ENCODE measurements around the gene KLHDC10.
"Not testable (repeated sequence)": the region's sequence is repeated elsewhere in the genome, so short reads cannot be mapped to it uniquely, and the experiment has no call there.

KLHDC10 gene

DNA sequence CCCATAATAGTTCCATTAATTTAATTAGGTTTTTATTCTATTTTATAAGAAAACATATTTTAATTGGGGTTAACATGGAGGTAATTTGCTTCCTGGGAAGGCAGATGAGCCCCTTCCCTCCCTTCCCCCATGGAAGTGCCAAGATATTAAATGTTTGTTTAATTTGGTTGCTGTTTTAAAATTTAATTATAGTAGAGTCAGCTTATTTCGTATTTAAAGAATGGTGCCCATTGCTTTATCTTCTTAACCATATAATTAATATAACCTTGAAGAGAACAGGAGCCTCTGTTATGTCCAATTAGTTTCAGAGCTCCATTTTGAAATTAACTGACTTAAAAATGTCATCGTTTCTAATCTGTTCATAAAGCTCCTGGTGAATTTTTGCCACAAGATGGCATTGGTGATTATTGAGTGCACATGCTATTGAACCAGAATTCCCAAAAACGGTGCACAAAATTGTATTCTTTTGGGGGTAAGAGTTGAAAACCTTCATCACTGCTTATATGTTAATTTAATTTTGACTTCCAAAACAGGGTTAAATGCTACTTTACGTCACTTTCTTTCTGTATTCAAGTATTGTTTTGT, 26.0 kb downstream of the KLHDC10 start:
- Histone ChIP-seq H3K27me3 (ENCODE audit: control insufficient read depth, insufficient read depth, low read length) (no peaks in the 10 kb centered on the region), H3K36me3 (ENCODE audit: control insufficient read depth, insufficient read depth, low read length) (no peaks in the 10 kb centered on the region), H3K27ac (ENCODE audit: low read length) (no peak overlapping the region), H3K4me3 (ENCODE audit: low read length) (no peak overlapping the region), H3K4me1 (ENCODE audit: control insufficient read depth, insufficient read depth, low read length) (no peaks in the 10 kb centered on the region), H3K9me3 (ENCODE audit: control insufficient read depth, insufficient read depth, low read length) (no peaks in the 10 kb centered on the region)
- no peak for DNase-seq (ENCODE audit: low read depth, low spot score)
- no CpG with 5 or more reads among the region's 4 CpGs for WGBS (ENCODE audit: insufficient coverage, insufficient read length)

DNA sequence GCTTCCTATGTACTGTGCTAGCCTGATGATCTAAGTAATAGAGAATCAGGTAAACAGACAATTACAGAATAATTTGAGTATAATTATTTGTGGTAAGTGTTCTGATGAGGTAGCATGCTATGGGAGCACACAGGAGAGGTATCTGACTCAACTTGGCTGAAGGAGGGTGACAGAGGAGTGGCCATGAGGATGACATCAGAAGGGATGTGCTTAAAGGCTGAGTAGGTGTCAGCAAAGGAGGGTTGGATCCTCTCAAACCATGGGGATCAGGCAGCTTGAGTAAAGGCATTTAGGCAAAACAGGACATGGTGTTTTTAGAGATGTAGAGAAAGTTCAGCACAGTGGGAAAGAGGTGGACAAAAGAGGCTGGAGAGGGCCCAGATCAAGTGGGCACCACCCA, 29.0 kb downstream of the KLHDC10 start:
- Histone ChIP-seq H3K4me3 (ENCODE audit: low read length) (no peak overlapping the region), H3K36me3 (ENCODE audit: control insufficient read depth, insufficient read depth, low read length) (no peaks in the 10 kb centered on the region), H3K27ac (ENCODE audit: low read length) (no peak overlapping the region), H3K4me1 (ENCODE audit: control insufficient read depth, insufficient read depth, low read length) (no peaks in the 10 kb centered on the region), H3K9me3 (ENCODE audit: control insufficient read depth, insufficient read depth, low read length) (no peaks in the 10 kb centered on the region), H3K27me3 (ENCODE audit: control insufficient read depth, insufficient read depth, low read length) (no peaks in the 10 kb centered on the region)
- no peak for DNase-seq (ENCODE audit: low read depth, low spot score)

DNA sequence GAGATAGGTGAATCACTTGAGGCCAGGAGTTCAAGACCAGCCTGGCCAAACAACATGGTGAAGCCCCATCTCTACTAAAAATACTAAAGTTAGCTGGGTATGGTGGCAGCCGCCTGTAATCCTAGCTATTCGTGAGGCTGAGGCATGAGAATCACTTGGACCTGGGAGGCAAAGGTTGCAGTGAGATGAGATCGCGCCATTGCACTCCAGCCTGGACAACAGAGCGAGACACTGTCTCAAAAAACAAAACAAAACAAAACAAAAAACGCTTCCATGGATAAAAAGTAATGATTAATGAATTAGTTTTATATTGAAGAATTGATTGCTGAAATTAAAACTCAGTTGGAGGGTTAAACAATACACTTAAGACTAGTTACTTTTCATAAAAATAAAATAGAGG, 32.3 kb downstream of the KLHDC10 start:
- Histone ChIP-seq H3K4me1 (ENCODE audit: control insufficient read depth, insufficient read depth, low read length) (no peaks in the 10 kb centered on the region), H3K36me3 (ENCODE audit: control insufficient read depth, insufficient read depth, low read length) (no peaks in the 10 kb centered on the region), H3K27me3 (ENCODE audit: control insufficient read depth, insufficient read depth, low read length) (no peaks in the 10 kb centered on the region), H3K9me3 (ENCODE audit: control insufficient read depth, insufficient read depth, low read length) (no peaks in the 10 kb centered on the region), H3K4me3 (ENCODE audit: low read length) (no peak overlapping the region), H3K27ac (ENCODE audit: low read length) (no peak overlapping the region)
- DNase-seq (ENCODE audit: low read depth, low spot score), result no peak
- WGBS (ENCODE audit: insufficient coverage, insufficient read length), result no CpG with 5 or more reads among the region's 6 CpGs

DNA sequence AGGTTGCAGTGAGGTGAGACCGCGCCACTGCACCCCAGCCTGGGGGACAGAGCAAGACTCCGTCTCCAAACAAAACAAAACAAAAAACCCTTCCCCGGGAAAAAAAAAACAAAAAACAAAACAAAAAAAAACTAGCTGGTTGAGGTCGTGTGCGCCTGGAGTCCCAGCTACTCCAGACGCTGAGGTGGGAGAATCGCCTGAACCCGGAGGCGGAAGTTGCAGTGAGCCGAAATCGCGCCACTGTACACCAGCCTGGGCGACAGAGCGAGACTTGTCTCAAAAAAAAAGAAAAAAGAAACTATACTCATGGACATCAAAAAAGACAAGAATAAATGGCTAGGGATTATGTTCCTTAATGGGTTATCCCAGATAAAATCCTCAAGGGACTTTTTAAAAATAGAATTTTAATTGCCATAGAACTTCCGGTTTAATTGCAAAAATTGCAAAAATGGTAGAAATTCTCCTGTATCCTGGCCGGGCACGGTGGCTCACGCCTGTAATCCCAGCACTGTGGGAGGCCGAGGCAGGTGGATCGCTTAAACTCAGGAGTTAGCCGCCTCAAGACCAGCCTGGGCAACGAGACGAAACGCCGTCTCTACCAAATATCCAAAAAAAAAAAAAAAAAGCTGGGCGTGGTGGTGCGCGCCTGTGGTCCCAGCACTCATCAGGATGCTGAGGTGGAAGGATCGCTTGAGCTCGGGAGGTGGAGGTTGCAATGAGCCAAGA, 37.8 kb downstream of the KLHDC10 start:
- no peaks in the 10 kb centered on the region for H3K4me1 ChIP-seq (ENCODE audit: control insufficient read depth, insufficient read depth, low read length)
- no peak for DNase-seq (ENCODE audit: low read depth, low spot score)
- H3K36me3 ChIP-seq (ENCODE audit: control insufficient read depth, insufficient read depth, low read length), result no peaks in the 10 kb centered on the region
- H3K4me3 ChIP-seq (ENCODE audit: low read length), result no peak overlapping the region
- no peaks in the 10 kb centered on the region for H3K9me3 ChIP-seq (ENCODE audit: control insufficient read depth, insufficient read depth, low read length)
- no CpG with 5 or more reads among the region's 31 CpGs for WGBS (ENCODE audit: insufficient coverage, insufficient read length)
- no peaks in the 10 kb centered on the region for H3K27me3 ChIP-seq (ENCODE audit: control insufficient read depth, insufficient read depth, low read length)
- no peak overlapping the region for H3K27ac ChIP-seq (ENCODE audit: low read length)

DNA sequence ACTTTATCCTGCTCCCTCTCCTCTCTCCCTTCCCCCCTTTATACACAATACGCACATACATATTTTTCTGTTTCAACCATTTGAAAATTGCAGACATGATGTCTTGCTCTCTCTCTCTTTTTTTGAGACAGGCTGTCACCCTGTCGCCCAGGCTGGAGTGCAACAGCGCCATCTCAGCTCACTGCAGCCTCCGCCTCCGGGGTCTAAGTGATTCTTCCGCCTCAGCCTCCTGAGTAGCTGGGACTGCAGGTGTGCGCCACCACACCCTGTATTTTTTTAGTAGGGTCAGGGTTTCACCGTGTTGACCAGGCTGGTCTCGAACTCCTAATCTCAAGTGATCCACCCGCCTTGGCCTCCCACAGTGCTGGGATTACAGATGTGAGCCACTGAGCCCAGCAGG, 38.5 kb downstream of the KLHDC10 start:
- WGBS (ENCODE audit: insufficient coverage, insufficient read length), result 100% methylated on average over 1 of the region's 10 CpGs
- Histone ChIP-seq H3K27ac (ENCODE audit: low read length) (no peak overlapping the region), H3K4me1 (ENCODE audit: control insufficient read depth, insufficient read depth, low read length) (no peaks in the 10 kb centered on the region), H3K36me3 (ENCODE audit: control insufficient read depth, insufficient read depth, low read length) (no peaks in the 10 kb centered on the region), H3K4me3 (ENCODE audit: low read length) (no peak overlapping the region), H3K27me3 (ENCODE audit: control insufficient read depth, insufficient read depth, low read length) (no peaks in the 10 kb centered on the region), H3K9me3 (ENCODE audit: control insufficient read depth, insufficient read depth, low read length) (no peaks in the 10 kb centered on the region)
- no peak for DNase-seq (ENCODE audit: low read depth, low spot score)

DNA sequence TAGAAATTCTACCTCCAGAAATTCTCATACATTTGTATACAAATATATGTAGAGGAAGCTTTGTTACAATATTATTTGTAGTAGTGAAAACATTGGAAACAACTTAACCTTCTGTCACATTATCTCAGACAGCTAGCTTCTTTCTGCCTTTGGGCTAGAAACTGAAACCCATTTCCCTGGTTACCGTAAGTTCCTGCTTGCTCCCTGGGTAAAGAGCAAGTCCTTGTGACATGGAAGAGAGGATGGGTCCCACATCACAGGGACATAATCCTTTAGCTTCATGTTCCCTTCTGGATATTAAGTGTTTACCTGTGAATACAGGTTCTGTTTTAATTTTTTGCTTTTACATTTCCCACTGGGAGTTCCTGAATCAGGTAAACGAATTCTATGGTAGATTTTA, 41.8 kb downstream of the KLHDC10 start:
- no CpG with 5 or more reads among the region's 2 CpGs for WGBS (ENCODE audit: insufficient coverage, insufficient read length)
- Histone ChIP-seq H3K27ac (ENCODE audit: low read length) (no peak overlapping the region), H3K4me3 (ENCODE audit: low read length) (no peak overlapping the region), H3K36me3 (ENCODE audit: control insufficient read depth, insufficient read depth, low read length) (no peaks in the 10 kb centered on the region), H3K4me1 (ENCODE audit: control insufficient read depth, insufficient read depth, low read length) (no peaks in the 10 kb centered on the region), H3K9me3 (ENCODE audit: control insufficient read depth, insufficient read depth, low read length) (no peaks in the 10 kb centered on the region), H3K27me3 (ENCODE audit: control insufficient read depth, insufficient read depth, low read length) (no peaks in the 10 kb centered on the region)
- DNase-seq (ENCODE audit: low read depth, low spot score), result no peak

DNA sequence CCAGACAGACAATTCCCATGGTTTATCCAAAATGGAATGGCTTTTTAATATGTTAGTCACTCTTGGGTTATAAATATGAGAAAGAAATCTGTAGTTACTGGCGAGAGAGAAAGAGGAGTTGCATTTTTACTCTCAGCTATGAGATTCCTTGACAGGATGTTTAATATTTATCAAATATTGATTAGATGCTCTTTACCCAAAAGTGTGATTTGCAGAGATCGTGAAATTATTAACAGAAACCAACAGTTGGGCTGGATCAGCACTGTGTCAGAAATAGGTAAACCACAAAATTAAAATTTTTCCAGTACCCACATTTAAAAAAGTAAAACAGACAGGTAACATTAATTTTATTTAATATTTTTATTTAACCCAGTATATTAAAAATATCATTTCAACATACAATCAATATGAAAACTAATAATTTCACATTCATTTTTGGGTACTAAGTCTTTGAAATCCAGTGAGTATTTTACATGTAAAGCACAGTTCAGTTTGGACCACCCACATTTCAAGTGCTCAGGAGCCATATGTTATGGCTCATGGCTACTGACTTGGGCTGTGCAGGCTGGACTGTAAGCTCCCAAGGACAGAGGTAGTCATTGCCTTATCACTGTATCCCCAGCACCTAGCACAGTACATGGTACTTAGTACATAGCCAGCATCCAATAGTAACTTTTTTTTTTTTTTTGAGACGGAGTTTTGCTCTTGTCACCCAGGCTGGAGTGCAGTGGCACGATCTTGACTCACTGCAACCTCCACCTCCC, 42.5 kb downstream of the KLHDC10 start:
- no CpG with 5 or more reads among the region's 4 CpGs for WGBS (ENCODE audit: insufficient coverage, insufficient read length)
- Histone ChIP-seq H3K36me3 (ENCODE audit: control insufficient read depth, insufficient read depth, low read length) (no peaks in the 10 kb centered on the region), H3K27ac (ENCODE audit: low read length) (no peak overlapping the region), H3K27me3 (ENCODE audit: control insufficient read depth, insufficient read depth, low read length) (no peaks in the 10 kb centered on the region), H3K4me3 (ENCODE audit: low read length) (no peak overlapping the region), H3K4me1 (ENCODE audit: control insufficient read depth, insufficient read depth, low read length) (no peaks in the 10 kb centered on the region), H3K9me3 (ENCODE audit: control insufficient read depth, insufficient read depth, low read length) (no peaks in the 10 kb centered on the region)
- no peak for DNase-seq (ENCODE audit: low read depth, low spot score)

DNA sequence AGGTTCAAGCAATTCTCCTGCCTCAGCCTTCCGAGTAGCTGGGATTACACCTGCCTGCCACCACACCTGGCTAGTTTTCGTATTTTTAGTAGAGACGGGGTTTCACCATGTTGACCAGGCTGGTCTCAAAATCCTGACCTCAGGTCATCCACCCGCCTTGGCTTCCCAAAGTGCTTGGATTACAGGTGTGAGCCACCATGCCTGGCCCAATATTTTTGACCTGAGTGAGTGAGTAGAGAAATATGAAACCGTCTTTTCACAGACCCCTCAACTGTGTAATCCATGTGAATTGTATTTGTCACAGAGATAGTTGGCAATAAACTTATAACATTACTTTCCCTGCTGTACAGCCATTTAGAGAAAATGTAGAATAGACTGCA, 43.1 kb downstream of the KLHDC10 start:
- WGBS (ENCODE audit: insufficient coverage, insufficient read length), result no CpG with 5 or more reads among the region's 5 CpGs
- not testable (repeated sequence) for H3K27ac ChIP-seq (ENCODE audit: low read length); H3K36me3 ChIP-seq (ENCODE audit: control insufficient read depth, insufficient read depth, low read length); DNase-seq (ENCODE audit: low read depth, low spot score); H3K9me3 ChIP-seq (ENCODE audit: control insufficient read depth, insufficient read depth, low read length); H3K27me3 ChIP-seq (ENCODE audit: control insufficient read depth, insufficient read depth, low read length); H3K4me3 ChIP-seq (ENCODE audit: low read length); H3K4me1 ChIP-seq (ENCODE audit: control insufficient read depth, insufficient read depth, low read length)

DNA sequence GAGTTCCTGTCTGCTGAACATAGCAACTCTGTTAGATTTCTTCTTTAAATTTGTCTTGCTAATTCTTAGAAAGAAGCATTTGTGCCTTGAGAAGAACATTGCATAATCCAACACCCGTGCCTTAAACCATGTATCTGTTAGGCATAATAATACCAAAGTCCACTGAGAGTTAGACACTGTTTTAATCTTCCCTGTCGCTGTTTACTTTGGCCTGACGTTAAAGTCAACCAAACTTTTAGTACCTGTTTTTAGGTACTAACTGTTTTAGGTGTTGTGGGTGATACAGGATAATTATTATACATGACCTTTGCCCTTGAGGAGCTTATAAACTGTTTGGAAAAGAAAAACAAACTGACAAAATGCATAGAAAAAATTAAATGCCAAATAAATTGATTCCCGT, 43.6 kb downstream of the KLHDC10 start:
- H3K9me3 ChIP-seq (ENCODE audit: control insufficient read depth, insufficient read depth, low read length), result no peaks in the 10 kb centered on the region
- no peaks in the 10 kb centered on the region for H3K36me3 ChIP-seq (ENCODE audit: control insufficient read depth, insufficient read depth, low read length)
- no CpG with 5 or more reads among the region's 4 CpGs for WGBS (ENCODE audit: insufficient coverage, insufficient read length)
- DNase-seq (ENCODE audit: low read depth, low spot score), result no peak
- no peaks in the 10 kb centered on the region for H3K27me3 ChIP-seq (ENCODE audit: control insufficient read depth, insufficient read depth, low read length)
- no peak overlapping the region for H3K4me3 ChIP-seq (ENCODE audit: low read length)
- H3K4me1 ChIP-seq (ENCODE audit: control insufficient read depth, insufficient read depth, low read length), result no peaks in the 10 kb centered on the region
- H3K27ac ChIP-seq (ENCODE audit: low read length), result no peak overlapping the region

DNA sequence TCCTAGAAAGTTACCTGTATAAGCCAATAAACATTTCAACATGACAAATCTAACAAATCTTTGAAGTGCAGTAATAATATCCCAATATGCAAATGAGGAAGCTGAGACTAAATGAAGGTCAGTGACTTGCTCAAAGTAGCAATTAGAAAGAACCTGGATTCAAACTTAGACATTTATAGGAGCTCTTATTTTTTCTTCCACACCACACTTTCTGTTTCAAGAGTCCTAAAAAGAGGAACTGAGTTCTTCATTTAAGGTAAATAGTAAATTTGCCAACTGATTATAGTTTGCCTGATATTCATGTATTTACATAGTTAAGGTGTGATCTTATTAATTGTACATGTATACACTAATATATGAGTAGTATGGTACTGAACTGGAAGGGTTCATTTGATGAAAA, 44.0 kb downstream of the KLHDC10 start:
- Histone ChIP-seq H3K27me3 (ENCODE audit: control insufficient read depth, insufficient read depth, low read length) (no peaks in the 10 kb centered on the region), H3K36me3 (ENCODE audit: control insufficient read depth, insufficient read depth, low read length) (no peaks in the 10 kb centered on the region), H3K27ac (ENCODE audit: low read length) (no peak overlapping the region), H3K4me3 (ENCODE audit: low read length) (no peak overlapping the region), H3K4me1 (ENCODE audit: control insufficient read depth, insufficient read depth, low read length) (no peaks in the 10 kb centered on the region), H3K9me3 (ENCODE audit: control insufficient read depth, insufficient read depth, low read length) (no peaks in the 10 kb centered on the region)
- DNase-seq (ENCODE audit: low read depth, low spot score), result no peak

DNA sequence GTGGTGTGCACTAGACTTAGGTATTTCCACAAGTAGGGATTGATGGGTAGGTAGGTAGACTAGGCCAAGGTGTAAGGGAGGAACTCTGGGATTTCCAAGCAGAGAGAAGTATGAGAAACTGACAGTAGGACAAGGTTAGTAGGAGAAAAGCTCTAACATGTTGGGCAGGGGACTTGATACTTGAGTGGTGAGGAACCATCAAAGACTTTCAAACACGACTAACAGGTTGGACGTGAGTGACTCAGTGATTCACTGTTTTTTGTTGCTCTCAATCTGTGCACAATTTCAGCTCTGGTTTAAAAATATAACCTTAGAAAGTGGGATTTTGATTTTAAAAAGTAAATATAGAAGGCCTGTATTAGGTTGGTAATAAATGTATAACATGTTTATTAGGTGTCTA, 44.4 kb downstream of the KLHDC10 start:
- WGBS (ENCODE audit: insufficient coverage, insufficient read length), result no CpG with 5 or more reads among the region's 2 CpGs
- Histone ChIP-seq H3K36me3 (ENCODE audit: control insufficient read depth, insufficient read depth, low read length) (no peaks in the 10 kb centered on the region), H3K4me3 (ENCODE audit: low read length) (no peak overlapping the region), H3K27ac (ENCODE audit: low read length) (no peak overlapping the region), H3K4me1 (ENCODE audit: control insufficient read depth, insufficient read depth, low read length) (no peaks in the 10 kb centered on the region), H3K9me3 (ENCODE audit: control insufficient read depth, insufficient read depth, low read length) (no peaks in the 10 kb centered on the region), H3K27me3 (ENCODE audit: control insufficient read depth, insufficient read depth, low read length) (no peaks in the 10 kb centered on the region)
- no peak for DNase-seq (ENCODE audit: low read depth, low spot score)

All from iPS DF 6.9 (cell line).